GM12872 (cell line): ENCODE results near the gene PAX2.

Experiments used
- TF ChIP-seq, protein P1 (sequence below): IDR thresholded peaks from 3 replicates; pipeline ENCODE4 v1.5.1; 2011; ENCODE audit warnings: low read depth, mild to moderate bottlenecking, low read length, moderate library complexity; ENCODE audit not compliant: insufficient read depth

PAX2 gene

DNA sequence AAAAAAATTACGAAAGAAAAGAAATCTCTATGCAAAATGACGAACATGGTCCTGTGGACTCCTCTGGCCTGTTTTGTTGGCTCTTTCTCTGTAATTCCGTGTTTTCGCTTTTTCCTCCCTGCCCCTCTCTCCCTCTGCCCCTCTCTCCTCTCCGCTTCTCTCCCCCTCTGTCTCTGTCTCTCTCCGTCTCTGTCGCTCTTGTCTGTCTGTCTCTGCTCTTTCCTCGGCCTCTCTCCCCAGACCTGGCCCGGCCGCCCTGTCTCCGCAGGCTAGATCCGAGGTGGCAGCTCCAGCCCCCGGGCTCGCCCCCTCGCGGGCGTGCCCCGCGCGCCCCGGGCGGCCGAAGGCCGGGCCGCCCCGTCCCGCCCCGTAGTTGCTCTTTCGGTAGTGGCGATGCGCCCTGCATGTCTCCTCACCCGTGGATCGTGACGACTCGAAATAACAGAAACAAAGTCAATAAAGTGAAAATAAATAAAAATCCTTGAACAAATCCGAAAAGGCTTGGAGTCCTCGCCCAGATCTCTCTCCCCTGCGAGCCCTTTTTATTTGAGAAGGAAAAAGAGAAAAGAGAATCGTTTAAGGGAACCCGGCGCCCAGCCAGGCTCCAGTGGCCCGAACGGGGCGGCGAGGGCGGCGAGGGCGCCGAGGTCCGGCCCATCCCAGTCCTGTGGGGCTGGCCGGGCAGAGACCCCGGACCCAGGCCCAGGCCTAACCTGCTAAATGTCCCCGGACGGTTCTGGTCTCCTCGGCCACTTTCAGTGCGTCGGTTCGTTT lies 83.9 kb downstream of the PAX2 start:
- TF ChIP-seq, protein P1, sequence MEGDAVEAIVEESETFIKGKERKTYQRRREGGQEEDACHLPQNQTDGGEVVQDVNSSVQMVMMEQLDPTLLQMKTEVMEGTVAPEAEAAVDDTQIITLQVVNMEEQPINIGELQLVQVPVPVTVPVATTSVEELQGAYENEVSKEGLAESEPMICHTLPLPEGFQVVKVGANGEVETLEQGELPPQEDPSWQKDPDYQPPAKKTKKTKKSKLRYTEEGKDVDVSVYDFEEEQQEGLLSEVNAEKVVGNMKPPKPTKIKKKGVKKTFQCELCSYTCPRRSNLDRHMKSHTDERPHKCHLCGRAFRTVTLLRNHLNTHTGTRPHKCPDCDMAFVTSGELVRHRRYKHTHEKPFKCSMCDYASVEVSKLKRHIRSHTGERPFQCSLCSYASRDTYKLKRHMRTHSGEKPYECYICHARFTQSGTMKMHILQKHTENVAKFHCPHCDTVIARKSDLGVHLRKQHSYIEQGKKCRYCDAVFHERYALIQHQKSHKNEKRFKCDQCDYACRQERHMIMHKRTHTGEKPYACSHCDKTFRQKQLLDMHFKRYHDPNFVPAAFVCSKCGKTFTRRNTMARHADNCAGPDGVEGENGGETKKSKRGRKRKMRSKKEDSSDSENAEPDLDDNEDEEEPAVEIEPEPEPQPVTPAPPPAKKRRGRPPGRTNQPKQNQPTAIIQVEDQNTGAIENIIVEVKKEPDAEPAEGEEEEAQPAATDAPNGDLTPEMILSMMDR, result no peak

GRCh38 chr10:100829933-100830727 lies 84.7 kb downstream of the PAX2 start:
- TF ChIP-seq, protein P1, result no peak

DNA sequence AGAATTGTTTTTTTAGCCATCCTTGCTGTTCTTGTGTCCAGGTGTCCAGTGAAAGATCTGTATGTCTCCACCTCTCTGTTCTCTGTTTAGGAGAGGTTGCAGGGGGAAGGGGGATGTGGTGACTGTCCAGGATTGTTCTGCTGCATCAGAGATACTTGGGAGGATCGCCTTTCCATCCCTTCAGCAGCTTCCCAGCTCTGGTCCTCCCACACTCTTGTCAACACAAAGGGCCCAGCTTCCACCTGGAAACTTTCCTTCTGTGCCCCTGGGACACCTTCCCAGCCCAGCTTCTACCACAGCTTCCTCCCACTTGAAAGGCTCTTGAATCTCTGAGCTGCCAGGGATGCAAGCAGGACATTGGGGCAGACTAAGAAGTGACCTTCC lies 85.3 kb downstream of the PAX2 start:
- TF ChIP-seq, protein P1, result no peak

DNA sequence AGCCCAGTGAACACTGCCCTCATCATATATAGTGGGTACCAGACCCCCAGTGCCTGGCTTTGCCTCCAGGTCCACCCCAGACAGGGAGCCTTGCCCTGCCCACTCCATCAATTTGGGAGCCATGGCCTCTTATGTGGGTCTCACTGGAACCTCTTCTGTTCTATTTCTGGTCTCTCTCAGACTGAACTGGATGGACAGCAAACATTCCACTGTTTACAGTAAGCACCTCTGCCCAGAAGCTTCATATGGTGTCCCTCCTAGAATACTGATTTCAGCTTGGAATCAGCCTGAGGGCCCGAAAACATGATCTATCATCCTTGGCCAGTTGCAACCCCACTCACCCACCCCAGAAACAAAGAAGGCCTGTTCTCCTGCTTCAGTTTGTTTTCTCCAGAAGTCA lies 86.4 kb downstream of the PAX2 start:
- TF ChIP-seq, protein P1, result no peak

- TF ChIP-seq, protein P1, result no peak
These were observed 90.4 kb downstream of the PAX2 start for GRCh38 chr10:100835810-100836209.

DNA sequence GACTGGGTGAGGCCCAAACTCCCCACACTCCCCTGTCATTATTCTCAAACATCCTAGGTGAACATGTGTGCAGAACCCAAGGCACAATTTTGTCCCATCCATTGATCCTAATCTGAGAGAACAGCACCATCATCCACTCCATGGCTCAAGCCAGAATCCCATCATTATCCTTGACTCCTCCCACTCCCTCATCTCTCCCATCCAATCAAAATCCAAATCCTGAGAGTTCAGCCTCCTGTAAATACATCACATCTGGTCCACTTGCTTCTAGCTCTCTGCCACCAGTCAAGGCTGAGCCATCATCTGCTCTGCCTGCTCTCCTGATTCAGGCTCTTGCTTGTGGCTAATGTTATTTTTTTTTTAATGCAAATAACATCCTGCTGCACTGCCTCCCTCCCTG lies 91.5 kb downstream of the PAX2 start:
- TF ChIP-seq, protein P1, result no peak

GRCh38 chr10:100837300-100837699 lies 91.9 kb downstream of the PAX2 start:
- TF ChIP-seq, protein P1, result no peak
